ENCODE results near the gene ST6GAL1.

The ST6GAL1 gene

GRCh38 chr3:187031934-187032333 lies 101.6 kb downstream of the ST6GAL1 start:
- Histone ChIP-seq H2AFZ (ENCODE audit: insufficient read depth, low read length, poor library complexity) (no peak overlapping the region), H3K4ac (ENCODE audit: low read depth, low read length) (no peak overlapping the region), H3K23ac (ENCODE audit: low read length) (no peak overlapping the region), H3K36me3 (ENCODE audit: control insufficient read depth in 1 of 2, insufficient read depth in 2 of 2, low read length in 2 of 2) (no peaks in the 10 kb centered on the region), H3K4me2 (ENCODE audit: low read length) (no peak overlapping the region), H3K9me3 (ENCODE audit: insufficient read depth, low read depth, low read length) (no peaks in the 10 kb centered on the region), H4K91ac (ENCODE audit: low read depth, low read length) (no peak overlapping the region), H2BK5ac (ENCODE audit: low read depth, low read length, poor library complexity) (no peak overlapping the region), H2BK12ac (ENCODE audit: low read length) (no peak overlapping the region), H3K4me3 (ENCODE audit: low read depth, low read length) (no peak overlapping the region), H4K8ac (ENCODE audit: low read depth, low read length) (no peak overlapping the region), H3K27ac (ENCODE audit: low read depth, low read length) (no peak overlapping the region), H3K79me2 (ENCODE audit: control insufficient read depth, insufficient read depth, low read length, poor library complexity) (no peaks in the 10 kb centered on the region), H3K79me1 (ENCODE audit: low read length) (no peaks in the 10 kb centered on the region), H3K4me1 (ENCODE audit: control insufficient read depth in 1 of 2, insufficient read depth in 2 of 2, low read length in 2 of 2) (no peaks in the 10 kb centered on the region), H3K27me3 (ENCODE audit: insufficient read depth, low read length) (no peaks in the 10 kb centered on the region), H3K14ac (ENCODE audit: low read length) (no peak overlapping the region), H3K18ac (ENCODE audit: low read length) (no peak overlapping the region), H3K9ac (ENCODE audit: low read length) (no peak overlapping the region), H2AK5ac (ENCODE audit: low read length) (no peak overlapping the region), H4K12ac (ENCODE audit: low read depth, low read length) (no peak overlapping the region), H2BK120ac (ENCODE audit: insufficient read depth, low read length, poor library complexity) (no peak overlapping the region)
- DNase-seq = no peak

GRCh38 chr3:187036394-187036793 lies 106.1 kb downstream of the ST6GAL1 start:
- H3K27me3 ChIP-seq (ENCODE audit: insufficient read depth, low read length) = no peaks in the 10 kb centered on the region
- H3K79me2 ChIP-seq (ENCODE audit: control insufficient read depth, insufficient read depth, low read length, poor library complexity) = no peaks in the 10 kb centered on the region
- no peak overlapping the region for H4K8ac ChIP-seq (ENCODE audit: low read depth, low read length)

GRCh38 chr3:187039100-187039722 lies 108.9 kb downstream of the ST6GAL1 start:
- H3K18ac ChIP-seq (ENCODE audit: low read length) = no peak overlapping the region
- no peak overlapping the region for H3K4me2 ChIP-seq (ENCODE audit: low read length)
- H2BK12ac ChIP-seq (ENCODE audit: low read length) = no peak overlapping the region
- H4K91ac ChIP-seq (ENCODE audit: low read depth, low read length) = no peak overlapping the region
- H2AK5ac ChIP-seq (ENCODE audit: low read length) = no peak overlapping the region
- no peak overlapping the region for H3K23ac ChIP-seq (ENCODE audit: low read length)
- H3K36me3 ChIP-seq (ENCODE audit: control insufficient read depth in 1 of 2, insufficient read depth in 2 of 2, low read length in 2 of 2) = no peaks in the 10 kb centered on the region
- no peak overlapping the region for H2BK5ac ChIP-seq (ENCODE audit: low read depth, low read length, poor library complexity)
- no peaks in the 10 kb centered on the region for H3K79me2 ChIP-seq (ENCODE audit: control insufficient read depth, insufficient read depth, low read length, poor library complexity)
- H3K27ac ChIP-seq (ENCODE audit: low read depth, low read length) = no peak overlapping the region
- peaks cover 0 to 2% of the 10 kb centered on the region in 2 experiments for H3K4me1 ChIP-seq (ENCODE audit: control insufficient read depth in 1 of 2, insufficient read depth in 2 of 2, low read length in 2 of 2)
- H4K8ac ChIP-seq (ENCODE audit: low read depth, low read length) = no peak overlapping the region
- H3K79me1 ChIP-seq (ENCODE audit: low read length) = no peaks in the 10 kb centered on the region
- H2BK120ac ChIP-seq (ENCODE audit: insufficient read depth, low read length, poor library complexity) = no peak overlapping the region
- H3K27me3 ChIP-seq (ENCODE audit: insufficient read depth, low read length) = no peaks in the 10 kb centered on the region
- no peak overlapping the region for H3K4ac ChIP-seq (ENCODE audit: low read depth, low read length)
- H3K4me3 ChIP-seq (ENCODE audit: low read depth, low read length) = no peak overlapping the region
- peaks cover 2% of the 10 kb centered on the region for H3K9me3 ChIP-seq (ENCODE audit: insufficient read depth, low read depth, low read length)
- no peak for DNase-seq
- no peak overlapping the region for H3K9ac ChIP-seq (ENCODE audit: low read length)
- WGBS (ENCODE audit: extremely low coverage, insufficient coverage, insufficient read length) = no CpG with 5 or more reads among the region's 10 CpGs
- no peak overlapping the region for H4K12ac ChIP-seq (ENCODE audit: low read depth, low read length)
- no peak overlapping the region for H2AFZ ChIP-seq (ENCODE audit: insufficient read depth, low read length, poor library complexity)
- H3K14ac ChIP-seq (ENCODE audit: low read length) = no peak overlapping the region

More at GRCh38 chr3:187036394-187036793, 106.1 kb downstream of the ST6GAL1 start:
- Histone ChIP-seq H2BK120ac (ENCODE audit: insufficient read depth, low read length, poor library complexity) (no peak overlapping the region), H3K18ac (ENCODE audit: low read length) (no peak overlapping the region), H3K9ac (ENCODE audit: low read length) (no peak overlapping the region), H3K23ac (ENCODE audit: low read length) (no peak overlapping the region), H3K9me3 (ENCODE audit: insufficient read depth, low read depth, low read length) (no peaks in the 10 kb centered on the region), H3K4ac (ENCODE audit: low read depth, low read length) (no peak overlapping the region), H3K36me3 (ENCODE audit: control insufficient read depth in 1 of 2, insufficient read depth in 2 of 2, low read length in 2 of 2) (no peaks in the 10 kb centered on the region), H2BK12ac (ENCODE audit: low read length) (no peak overlapping the region), H3K79me1 (ENCODE audit: low read length) (no peaks in the 10 kb centered on the region), H3K4me3 (ENCODE audit: low read depth, low read length) (no peak overlapping the region), H2AK5ac (ENCODE audit: low read length) (no peak overlapping the region), H3K14ac (ENCODE audit: low read length) (no peak overlapping the region), H4K91ac (ENCODE audit: low read depth, low read length) (no peak overlapping the region), H3K4me1 (ENCODE audit: control insufficient read depth in 1 of 2, insufficient read depth in 2 of 2, low read length in 2 of 2) (peaks cover 0 to 2% of the 10 kb centered on the region in 2 experiments), H3K27ac (ENCODE audit: low read depth, low read length) (no peak overlapping the region), H2AFZ (ENCODE audit: insufficient read depth, low read length, poor library complexity) (no peak overlapping the region), H2BK5ac (ENCODE audit: low read depth, low read length, poor library complexity) (no peak overlapping the region), H4K12ac (ENCODE audit: low read depth, low read length) (no peak overlapping the region), H3K4me2 (ENCODE audit: low read length) (no peak overlapping the region)
- WGBS (ENCODE audit: extremely low coverage, insufficient coverage, insufficient read length) = no CpG with 5 or more reads among the region's 1 CpG
- DNase-seq = no peak

GRCh38 chr3:187039723-187040414 lies 109.5 kb downstream of the ST6GAL1 start:
- Histone ChIP-seq H3K14ac (ENCODE audit: low read length) (no peak overlapping the region), H3K4me2 (ENCODE audit: low read length) (no peak overlapping the region), H3K4me3 (ENCODE audit: low read depth, low read length) (no peak overlapping the region), H3K4me1 (ENCODE audit: control insufficient read depth in 1 of 2, insufficient read depth in 2 of 2, low read length in 2 of 2) (peaks cover 0 to 2% of the 10 kb centered on the region in 2 experiments), H2AFZ (ENCODE audit: insufficient read depth, low read length, poor library complexity) (no peak overlapping the region), H2AK5ac (ENCODE audit: low read length) (no peak overlapping the region), H3K9me3 (ENCODE audit: insufficient read depth, low read depth, low read length) (peaks cover 2% of the 10 kb centered on the region), H3K79me1 (ENCODE audit: low read length) (no peaks in the 10 kb centered on the region), H3K27me3 (ENCODE audit: insufficient read depth, low read length) (no peaks in the 10 kb centered on the region), H3K23ac (ENCODE audit: low read length) (no peak overlapping the region), H3K36me3 (ENCODE audit: control insufficient read depth in 1 of 2, insufficient read depth in 2 of 2, low read length in 2 of 2) (no peaks in the 10 kb centered on the region), H3K79me2 (ENCODE audit: control insufficient read depth, insufficient read depth, low read length, poor library complexity) (no peaks in the 10 kb centered on the region), H2BK12ac (ENCODE audit: low read length) (no peak overlapping the region), H4K12ac (ENCODE audit: low read depth, low read length) (no peak overlapping the region), H3K9ac (ENCODE audit: low read length) (no peak overlapping the region), H3K4ac (ENCODE audit: low read depth, low read length) (no peak overlapping the region), H3K27ac (ENCODE audit: low read depth, low read length) (no peak overlapping the region), H2BK5ac (ENCODE audit: low read depth, low read length, poor library complexity) (no peak overlapping the region), H4K8ac (ENCODE audit: low read depth, low read length) (no peak overlapping the region), H3K18ac (ENCODE audit: low read length) (no peak overlapping the region), H4K91ac (ENCODE audit: low read depth, low read length) (no peak overlapping the region), H2BK120ac (ENCODE audit: insufficient read depth, low read length, poor library complexity) (no peak overlapping the region)
- peak; percentile 10 to 46 for DNase-seq
- no CpG with 5 or more reads among the region's 6 CpGs for WGBS (ENCODE audit: extremely low coverage, insufficient coverage, insufficient read length)
